DOHH2 (cell line): ENCODE measurements around the gene RAB13.

Experiments used
- EZH2phosphoT487 ChIP-seq: fragments of 200-600 bp; sonication (generic); IDR thresholded peaks from 2 replicates; pipeline ENCODE4 v1.6.1; 2017; ENCODE audit warnings: borderline replicate concordance, mild to moderate bottlenecking, antibody characterized with exemption, low read length, moderate library complexity, mixed read lengths
- TF ChIP-seq, protein P1 (sequence below): fragments of 200-600 bp; sonication (generic); IDR thresholded peaks from one replicate; pipeline ENCODE4 v1.5.1; 2014; ENCODE audit warnings: antibody characterized with exemption, mild to moderate bottlenecking, low read depth, low read length; ENCODE audit not compliant: poor library complexity, severe bottlenecking

DNA sequence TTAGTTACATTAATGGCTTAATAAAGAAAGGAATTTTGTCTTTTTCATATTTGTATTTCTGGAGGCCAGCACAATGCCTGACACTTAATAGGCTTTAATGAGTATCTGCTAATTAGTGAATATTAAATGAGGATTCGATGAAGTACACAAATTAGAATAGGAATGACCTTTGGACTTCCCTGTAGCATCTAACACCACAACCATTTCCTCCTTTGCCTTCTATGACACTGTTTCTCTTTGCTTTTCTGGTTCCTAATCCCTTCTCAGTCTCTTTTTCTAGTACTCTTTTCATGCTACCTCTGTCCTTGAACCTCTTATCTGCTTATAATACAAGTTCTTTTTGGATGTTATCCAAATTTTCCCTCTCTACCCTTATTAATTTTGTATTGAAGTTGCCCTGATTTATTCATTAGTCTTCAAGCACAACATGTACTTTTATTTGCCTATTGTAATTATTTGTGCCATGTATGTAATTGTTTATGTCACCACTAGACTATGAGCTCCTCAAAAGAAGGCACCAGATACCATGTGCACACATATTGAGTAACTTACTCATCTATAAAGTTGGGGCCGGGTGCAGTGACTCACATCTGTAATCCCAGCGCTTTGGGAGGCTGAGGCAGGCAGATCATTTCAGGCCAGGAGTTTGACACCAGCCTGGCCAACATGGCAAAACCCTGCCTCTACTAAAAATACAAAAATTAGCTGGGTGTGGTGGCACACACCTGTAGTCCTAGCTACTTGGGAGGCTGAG is 28.2 kb upstream of the RAB13 start:
- TF ChIP-seq, protein P1, sequence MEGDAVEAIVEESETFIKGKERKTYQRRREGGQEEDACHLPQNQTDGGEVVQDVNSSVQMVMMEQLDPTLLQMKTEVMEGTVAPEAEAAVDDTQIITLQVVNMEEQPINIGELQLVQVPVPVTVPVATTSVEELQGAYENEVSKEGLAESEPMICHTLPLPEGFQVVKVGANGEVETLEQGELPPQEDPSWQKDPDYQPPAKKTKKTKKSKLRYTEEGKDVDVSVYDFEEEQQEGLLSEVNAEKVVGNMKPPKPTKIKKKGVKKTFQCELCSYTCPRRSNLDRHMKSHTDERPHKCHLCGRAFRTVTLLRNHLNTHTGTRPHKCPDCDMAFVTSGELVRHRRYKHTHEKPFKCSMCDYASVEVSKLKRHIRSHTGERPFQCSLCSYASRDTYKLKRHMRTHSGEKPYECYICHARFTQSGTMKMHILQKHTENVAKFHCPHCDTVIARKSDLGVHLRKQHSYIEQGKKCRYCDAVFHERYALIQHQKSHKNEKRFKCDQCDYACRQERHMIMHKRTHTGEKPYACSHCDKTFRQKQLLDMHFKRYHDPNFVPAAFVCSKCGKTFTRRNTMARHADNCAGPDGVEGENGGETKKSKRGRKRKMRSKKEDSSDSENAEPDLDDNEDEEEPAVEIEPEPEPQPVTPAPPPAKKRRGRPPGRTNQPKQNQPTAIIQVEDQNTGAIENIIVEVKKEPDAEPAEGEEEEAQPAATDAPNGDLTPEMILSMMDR: no peak
- no peak for TF ChIP-seq EZH2phosphoT487
